NCI-H526 (cell line): ENCODE data around the gene PFDN4.

Source experiments
- DNase-seq, 2 experiments: peaks; one replicate each; lab custom pipeline; 2025; lab: John Stamatoyannopoulos, UW

PFDN4 gene

DNA sequence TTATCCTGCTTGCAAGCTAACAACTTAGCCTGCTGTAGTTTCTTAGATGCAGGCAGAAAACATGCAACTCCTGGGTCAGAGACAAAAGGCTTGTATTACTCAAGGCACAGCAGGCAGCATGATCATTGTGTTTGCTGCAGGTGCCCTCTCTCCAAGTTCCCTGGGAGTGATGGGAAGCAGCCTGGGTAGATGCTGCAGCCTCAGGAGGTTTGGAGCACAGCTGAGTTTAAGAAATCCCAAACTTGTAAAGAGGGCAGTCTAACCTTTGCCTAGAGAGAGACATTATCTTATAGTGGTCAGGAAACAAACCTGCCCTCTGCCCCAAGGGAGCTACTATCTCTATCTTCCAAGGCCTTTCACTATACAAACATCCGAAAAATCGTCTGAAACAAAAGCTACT is 61.1 kb downstream of the PFDN4 start:
- DNase-seq, result no peak
